Umbilical cord (tissue), 2 donors: ENCODE measurements around the gene INO80E. TPM values are rescaled to one million over a fixed set of nuclear protein-coding genes. Genes with fewer than 3 reads are reported as not detected.
A peak's percentile ranks its signal among the peaks of the same experiment; 100 is the strongest.
"Not testable (repeated sequence)": the region's sequence is repeated elsewhere in the genome, so short reads cannot be mapped to it uniquely, and the experiment has no call there.

Experiments
- DNase-seq: peaks from one replicate; pipeline ENCODE4 v3.0.0-alpha.2; 2015; ENCODE audit warnings: low spot score
- total RNA-seq: library from RNA; depleted of rRNA; stranded (reverse); fragments of >200 nt; gene quantifications from one replicate; pipeline ENCODE4 v1.2.3, GENCODE V29; 2014; ENCODE audit warnings: low replicate concordance; ENCODE audit not compliant: insufficient read depth

INO80E gene, protein sequence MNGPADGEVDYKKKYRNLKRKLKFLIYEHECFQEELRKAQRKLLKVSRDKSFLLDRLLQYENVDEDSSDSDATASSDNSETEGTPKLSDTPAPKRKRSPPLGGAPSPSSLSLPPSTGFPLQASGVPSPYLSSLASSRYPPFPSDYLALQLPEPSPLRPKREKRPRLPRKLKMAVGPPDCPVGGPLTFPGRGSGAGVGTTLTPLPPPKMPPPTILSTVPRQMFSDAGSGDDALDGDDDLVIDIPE
- total RNA-seq, result 8.9 TPM

DNA sequence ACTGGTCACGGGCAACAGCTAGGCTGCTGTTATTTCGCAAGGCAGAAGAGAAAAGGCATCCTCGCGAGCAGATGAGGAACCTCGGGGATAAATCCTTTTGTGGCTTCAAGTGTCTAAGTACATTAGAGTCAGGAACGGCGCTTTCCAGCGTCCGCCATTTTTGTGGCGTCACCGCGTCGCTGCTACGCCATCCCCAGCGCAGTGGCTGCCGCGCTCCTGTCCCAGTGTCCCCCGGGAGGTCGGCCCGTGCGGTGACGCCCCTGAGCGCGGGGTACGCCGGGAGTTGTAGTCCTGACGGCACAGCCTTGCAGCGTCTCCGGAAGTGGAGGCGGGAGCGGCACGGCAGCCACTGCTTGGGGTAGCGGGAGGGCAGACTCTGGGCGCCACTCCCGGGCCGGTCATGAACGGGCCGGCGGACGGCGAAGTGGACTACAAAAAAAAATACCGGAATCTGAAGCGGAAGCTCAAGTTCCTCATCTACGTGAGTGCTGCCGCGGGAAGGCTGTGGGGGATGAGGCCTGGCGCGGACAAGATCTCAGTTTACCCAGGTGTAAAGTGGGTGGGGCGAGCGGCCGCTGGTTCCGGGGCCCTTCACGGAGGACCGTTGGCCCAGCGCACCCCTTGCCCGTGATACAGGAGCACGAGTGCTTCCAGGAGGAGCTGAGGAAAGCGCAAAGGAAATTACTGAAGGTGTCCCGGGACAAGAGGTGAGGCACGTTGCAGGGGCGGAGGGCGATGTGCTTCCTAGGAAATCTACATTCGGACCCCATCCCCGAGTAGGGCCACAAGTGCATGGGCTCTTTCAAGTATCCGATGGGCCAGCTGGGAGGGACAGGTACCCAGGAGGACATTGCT is at the start of gene INO80E:
Gene INO80E (plus strand): TSS at position 331 of the 855 bp plus-strand sequence. CDS start 70 bp downstream, at position 401.
- peak; percentile 98 for DNase-seq

DNA sequence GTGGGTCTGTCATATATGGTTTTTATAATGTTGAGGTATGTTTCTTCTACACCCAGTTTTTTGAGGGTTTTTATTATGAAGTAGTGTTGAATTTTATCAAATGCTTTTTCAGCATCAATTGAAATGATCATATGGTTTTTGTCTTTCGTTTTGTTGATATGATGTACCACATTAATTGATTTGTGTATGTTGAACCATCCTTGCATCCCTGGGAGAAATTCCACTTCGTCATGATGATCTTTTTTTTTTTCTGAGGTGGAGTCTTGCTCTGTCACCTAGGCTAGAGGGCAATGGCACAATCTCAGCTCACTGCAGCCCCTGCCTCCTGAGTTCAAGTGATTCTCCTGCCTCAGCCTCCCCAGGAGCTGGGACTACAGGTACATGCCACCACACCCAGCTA is 48.1 kb upstream of the INO80E start:
- no peak for DNase-seq

DNA sequence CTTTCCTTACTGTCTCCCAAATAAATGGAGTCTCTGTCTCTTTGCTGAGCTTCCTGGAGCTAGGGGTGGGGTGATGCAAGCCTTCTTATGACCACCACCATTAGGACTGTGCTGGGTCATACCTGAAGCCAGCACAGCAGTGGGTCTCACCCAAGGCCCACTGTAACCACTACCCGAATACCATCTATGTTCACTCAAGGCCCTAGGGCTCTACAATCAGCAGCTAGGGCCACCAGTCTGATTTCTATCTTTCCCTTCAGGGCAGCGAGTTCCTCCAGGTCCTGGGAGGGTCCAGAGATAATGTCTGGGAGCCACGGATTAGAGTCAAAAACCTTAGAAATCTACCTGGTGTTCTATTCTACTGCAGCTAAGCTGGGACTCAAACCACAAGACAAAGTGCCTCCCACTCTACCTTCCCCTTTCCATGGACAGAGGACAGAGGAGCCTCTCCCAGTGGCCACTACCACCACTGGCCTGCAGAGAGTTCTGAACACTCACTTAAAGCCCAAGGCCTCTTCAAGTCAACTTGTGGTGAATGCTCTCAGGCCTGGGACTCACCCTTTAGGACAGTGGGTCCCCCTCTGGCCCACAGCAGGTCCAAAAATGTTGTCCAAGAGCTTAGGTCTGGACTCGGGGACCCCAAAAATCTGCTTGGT is 45.1 kb upstream of the INO80E start:
- no peak for DNase-seq

DNA sequence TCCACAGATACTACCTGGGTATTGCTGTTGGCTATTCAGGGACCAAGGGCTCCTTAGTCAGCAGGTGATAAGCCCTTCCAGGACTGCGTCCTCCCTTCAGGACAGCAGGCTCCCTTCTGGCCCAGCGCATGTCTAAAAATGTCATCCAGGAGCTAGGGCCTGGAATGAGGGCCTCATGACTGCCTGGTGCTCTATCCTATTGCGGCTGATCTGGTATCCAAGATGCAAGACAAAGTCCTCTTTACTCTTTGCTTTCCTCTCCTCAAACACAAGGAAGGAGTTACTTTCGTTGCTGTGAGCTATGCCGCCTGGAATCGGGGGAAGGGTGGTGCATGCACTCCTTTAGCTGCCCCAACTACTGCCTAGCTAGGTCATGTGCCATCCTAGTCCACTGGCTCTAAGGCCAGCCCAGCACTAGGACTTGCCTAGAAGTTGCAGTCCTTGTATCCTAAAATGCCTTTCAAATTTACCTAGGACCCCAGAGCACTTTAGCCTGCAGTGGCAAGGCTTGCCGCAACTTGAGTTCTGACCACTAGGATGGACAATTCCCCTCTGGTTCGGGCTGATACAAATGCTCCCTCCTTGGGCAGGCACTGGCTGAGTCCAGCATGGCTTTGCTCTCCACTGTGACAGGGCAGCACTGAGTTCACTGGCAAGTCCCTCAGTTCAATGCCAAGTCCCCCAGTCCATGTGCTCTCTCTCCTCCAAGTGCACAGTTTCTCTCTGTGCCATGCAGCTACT is 44.2 kb upstream of the INO80E start:
- DNase-seq, result no peak

DNA sequence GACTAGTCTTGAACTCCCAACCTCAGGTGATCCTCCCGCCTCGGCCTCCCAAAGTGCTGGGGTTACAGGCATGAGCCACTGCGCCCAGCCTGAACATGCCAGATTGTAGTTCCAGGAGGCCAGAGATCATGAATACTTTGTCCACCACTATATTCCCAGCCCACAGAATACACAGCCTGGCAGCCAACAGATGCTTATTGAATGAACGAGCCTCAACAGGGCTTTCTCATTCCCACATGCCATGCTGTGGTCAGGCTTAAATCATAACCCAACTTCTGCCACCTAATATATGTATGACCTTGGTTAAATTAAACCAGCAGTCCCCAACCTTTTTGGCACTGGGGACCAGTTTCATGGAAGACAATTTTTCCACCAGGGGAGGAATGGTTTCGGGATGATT is 37.3 kb upstream of the INO80E start:
- no peak for DNase-seq

DNA sequence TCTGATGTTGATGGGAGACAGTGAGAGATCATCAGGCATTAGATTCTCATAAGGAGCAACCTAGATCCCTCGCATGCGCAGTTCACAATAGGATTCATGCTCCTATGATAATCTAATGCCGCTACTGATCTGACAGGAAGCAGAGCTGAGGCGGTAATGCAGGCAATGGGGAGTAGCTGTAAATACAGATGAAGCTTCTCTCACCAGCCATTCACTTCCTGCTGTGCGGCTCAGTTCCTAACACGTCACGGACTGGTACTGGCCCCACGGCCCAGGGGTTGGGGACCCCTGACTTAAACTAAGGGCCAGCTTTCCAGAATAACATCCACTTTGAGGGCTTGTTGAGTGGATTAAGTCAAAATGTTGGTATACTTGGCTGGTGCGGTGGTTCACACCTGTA is 36.7 kb upstream of the INO80E start:
- no peak for DNase-seq

DNA sequence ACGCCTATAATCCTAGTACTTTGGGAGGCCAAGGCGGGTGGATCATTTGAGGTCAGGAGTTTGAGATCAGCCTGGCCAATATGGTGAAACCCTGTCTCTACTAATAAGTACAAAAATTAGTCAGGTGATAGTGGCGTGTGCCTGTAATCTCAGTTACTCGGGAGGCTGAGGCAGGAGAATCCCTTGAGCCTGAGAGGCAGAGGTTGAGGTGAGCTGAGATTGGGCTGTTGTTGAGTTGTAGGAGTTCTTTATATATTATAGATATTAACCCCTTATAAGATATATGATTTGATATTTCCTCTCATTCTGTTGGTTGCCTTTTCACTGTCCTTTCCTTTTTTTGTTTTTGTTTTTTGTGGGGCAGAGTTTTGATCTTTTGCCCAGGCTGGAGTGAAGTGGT is 36.2 kb upstream of the INO80E start:
- DNase-seq, result not testable (repeated sequence)

DNA sequence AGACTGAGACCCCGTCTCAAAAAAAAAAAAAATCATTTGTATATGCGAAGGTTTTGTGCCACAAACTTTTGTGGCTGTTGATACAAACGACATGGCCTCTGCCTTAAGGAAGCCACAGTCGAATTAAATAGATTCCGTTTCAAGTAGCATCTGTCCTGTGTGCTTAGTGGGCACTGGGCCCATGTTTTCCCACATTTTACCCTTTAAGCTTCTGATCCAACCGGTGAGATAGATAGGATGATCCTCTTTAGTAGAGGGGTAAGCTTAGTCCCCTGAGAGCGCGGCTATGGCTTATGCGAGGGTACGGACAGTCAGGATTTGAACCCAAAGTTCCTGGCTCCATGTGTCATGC is 34.9 kb upstream of the INO80E start:
- DNase-seq, result no peak

DNA sequence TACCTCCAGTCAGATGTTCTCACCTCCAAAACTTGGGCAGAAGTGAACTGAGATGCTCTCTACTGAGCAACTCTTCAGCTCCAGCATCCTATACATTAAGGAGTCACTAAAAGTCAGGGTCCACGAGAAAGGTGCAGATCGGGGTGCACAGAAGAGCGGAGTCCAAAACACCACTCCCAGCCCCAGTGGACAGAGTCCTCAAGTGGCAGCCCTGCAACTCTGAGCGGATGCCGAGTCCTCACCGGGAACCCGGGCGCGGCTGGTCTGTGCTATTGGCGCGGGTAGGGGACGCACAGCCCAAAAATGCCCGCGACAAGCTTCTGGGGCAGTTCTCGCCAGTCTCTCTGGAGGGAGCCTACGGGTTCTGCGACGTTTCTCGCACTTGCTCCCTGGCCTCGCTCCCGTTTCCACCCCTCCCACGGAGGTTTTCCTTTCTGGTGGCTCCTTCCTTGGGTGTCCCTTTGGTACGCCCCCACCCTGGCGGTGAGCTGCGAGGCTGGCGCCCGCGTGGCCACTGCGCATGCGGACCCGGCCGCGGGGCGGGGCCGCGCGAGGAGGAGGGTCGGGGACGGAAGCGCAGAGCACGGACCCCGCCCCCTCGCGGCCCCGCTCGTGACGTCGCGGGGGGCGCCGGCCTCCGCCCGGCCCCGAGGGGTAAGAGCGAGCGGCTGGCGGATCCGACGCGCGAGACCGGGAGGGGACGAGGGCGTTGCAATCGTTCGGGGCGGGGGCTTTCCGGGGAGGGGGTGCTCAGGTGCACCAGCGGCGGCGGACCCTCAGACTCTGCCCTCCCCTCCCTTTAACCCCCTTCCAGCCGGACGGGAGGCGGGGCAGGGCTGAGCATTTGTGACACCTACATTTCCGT is 34.3 kb upstream of the INO80E start, which contains the start of gene TMEM219:
Gene TMEM219 (plus strand): TSS at position 601 of the 865 bp plus-strand sequence. CDS start 1,065 bp downstream, outside the sequence.
- peak; percentile 96 for DNase-seq

DNA sequence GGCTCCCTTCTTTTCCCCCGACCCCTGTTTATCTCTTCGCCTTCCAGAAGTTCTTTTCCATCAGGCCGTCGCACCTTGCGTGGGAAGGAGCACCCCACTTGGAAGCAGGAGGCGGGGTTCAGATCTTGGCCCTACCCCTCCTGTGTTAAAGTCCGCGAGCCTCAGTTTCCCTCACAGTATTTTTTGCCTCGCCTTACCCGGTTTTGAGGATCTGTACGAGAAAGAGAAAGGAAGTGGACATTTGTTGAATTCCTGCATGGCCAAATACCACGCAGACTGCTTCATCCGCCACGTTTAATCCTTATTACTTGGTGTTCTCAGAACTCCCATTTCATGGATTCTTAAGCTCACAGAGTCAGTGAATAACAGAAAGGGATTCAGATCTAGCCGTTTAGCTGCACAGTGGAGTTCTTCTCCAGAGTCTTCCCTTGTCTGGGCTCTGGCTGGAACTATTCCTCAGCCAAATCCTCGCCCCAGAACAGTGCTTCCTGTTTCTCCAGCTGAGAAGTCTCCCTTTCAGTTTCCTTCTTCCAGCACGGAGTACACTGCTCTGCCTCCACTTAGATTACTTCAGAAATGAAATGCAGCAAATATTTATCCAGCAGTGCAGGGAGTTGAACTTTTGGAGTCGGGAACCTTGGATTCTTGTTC is 33.6 kb upstream of the INO80E start:
- DNase-seq, result peak; percentile 65

DNA sequence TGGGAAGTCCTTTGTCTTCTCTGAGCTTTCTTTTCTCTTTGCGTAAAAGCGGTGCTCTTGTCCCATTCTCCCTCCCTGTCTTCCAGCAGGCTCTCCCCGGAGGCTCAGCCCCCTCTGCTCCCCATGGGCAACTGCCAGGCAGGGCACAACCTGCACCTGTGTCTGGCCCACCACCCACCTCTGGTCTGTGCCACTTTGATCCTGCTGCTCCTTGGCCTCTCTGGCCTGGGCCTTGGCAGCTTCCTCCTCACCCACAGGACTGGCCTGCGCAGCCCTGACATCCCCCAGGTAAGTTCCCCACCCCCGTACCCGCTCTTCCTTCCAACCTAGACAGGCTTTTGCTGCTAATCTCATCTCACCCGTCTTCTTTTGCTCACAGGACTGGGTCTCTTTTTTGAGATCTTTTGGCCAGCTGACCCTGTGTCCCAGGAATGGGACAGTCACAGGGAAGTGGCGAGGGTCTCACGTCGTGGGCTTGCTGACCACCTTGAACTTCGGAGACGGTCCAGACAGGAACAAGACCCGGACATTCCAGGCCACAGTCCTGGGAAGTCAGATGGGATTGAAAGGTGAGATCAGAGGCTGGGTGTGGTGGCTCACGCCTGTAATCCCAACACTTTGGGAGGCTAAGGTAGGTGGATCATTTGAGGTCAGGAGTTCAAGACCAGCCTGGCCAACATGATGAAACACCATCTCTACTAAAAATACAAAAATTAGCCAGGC is 32.9 kb upstream of the INO80E start:
- no peak for DNase-seq

DNA sequence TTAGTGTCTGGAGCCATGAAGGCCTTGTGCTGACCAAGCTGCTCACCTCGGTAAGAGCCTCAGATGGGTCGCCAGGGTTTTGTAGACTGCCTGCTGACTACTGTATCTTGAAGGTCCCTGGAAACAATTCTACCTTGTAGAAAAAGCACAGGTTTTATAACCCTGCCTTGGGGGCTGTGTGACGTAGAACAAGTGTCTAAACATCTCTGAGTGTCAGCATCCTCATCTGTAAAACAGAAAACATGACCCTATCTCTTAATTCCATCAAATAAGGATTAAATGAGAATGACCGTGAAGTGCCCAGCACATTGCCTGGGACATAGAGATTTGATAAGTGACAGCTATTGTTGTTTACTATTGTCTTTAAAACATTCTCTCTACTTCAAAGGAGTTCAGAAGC is 27.8 kb upstream of the INO80E start:
- no peak for DNase-seq

DNA sequence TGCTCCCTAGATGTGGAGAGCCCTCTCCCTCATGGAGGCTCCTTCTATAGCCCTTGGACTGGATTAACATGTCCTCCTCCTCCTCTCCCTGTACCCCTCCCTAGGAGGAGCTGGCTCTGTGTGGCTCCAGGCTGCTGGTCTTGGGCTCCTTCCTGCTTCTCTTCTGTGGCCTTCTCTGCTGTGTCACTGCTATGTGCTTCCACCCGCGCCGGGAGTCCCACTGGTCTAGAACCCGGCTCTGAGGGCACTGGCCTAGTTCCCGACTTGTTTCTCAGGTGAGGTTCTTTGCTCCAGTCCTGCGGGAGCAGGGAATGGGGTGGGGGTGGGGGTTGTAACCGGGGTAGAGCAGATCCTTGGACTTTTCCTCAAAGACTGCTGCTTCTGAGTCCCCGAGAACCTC is 24.7 kb upstream of the INO80E start:
- no peak for DNase-seq

DNA sequence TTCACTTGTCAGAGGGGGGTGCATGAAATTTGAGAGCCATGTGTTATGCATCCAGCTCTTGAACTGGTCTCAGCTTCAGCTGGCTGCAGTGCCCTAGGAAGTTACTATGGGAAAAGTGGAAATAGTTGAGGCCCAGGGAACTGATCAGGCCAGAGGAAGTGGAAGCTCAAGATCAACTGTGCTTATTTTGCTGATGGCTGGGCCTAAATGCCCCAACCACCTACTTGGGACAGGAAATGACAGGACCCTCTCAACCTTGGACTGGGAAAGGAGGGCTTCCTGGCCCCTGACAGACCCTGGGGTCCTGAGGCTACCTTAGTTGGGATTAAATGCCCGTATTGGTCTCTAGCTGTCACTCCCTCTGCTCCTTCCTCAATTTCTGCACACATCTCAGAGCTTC is 23.5 kb upstream of the INO80E start:
- DNase-seq, result no peak

DNA sequence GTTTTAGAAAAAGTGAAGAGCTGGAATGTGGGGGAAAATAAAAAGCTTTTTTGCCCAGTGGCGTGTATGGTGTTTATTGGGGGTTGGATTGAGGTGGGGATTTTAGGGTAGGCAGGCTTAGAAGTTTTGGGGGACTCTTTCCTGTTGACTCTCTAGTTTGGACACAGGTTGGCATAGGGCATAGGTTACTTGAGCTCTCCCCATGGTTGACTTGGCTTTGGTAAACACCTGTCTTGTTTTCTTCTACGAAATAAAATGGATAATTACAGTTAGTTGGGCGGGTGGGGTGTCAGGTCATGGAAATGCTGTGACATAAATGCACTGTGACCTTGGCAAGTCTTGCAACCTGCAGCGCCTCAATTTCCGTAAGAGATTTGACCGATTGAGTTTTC is 23.1 kb upstream of the INO80E start:
- no peak for DNase-seq

DNA sequence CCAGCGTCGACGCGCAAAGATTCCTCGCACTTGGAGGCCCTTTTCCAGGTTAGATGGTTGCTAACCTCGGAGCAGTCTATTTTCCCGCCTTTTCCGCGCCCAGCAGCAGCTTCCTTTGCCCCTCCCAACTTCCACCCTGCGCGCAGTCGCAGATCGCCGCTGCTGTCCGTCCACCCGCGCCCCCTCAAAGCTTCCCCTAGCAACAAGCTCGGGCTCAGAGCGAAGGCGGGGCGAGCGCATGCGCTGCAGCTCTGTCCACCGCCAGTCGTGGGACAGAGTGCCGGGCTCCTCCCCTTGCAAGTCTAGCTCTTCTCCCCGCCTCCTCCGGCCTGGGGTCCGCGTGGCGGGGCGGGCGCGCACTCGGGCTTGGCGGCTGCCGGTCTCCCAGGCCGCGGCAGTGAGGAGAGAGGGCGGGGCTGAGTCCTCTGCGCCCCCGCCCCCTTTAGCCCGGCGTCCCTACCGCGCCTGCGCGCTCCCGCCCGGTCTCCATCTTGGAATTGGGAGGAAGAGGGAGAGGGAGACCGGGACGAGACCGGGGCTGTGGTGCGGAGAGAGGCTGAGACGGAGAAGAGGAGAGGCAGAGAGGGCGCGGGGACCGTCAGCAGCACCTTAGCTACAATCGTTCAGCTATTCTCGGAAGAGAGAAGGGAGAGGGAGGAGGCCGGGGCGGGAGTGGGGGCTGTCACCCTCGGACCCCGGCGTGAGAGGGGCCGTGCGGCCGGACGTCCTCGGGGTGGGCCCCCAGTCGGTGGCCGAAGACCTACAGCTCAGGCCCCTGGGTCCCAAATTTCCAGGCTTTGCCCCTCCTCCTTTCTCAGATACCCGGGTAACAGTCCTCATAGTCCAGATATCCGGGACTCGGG is 22.4 kb upstream of the INO80E start, which contains the start of gene TAOK2:
Gene TAOK2 (plus strand): TSS at position 485 of the 863 bp plus-strand sequence. CDS start 3,905 bp downstream, outside the sequence.
- peak; percentile 100 for DNase-seq

DNA sequence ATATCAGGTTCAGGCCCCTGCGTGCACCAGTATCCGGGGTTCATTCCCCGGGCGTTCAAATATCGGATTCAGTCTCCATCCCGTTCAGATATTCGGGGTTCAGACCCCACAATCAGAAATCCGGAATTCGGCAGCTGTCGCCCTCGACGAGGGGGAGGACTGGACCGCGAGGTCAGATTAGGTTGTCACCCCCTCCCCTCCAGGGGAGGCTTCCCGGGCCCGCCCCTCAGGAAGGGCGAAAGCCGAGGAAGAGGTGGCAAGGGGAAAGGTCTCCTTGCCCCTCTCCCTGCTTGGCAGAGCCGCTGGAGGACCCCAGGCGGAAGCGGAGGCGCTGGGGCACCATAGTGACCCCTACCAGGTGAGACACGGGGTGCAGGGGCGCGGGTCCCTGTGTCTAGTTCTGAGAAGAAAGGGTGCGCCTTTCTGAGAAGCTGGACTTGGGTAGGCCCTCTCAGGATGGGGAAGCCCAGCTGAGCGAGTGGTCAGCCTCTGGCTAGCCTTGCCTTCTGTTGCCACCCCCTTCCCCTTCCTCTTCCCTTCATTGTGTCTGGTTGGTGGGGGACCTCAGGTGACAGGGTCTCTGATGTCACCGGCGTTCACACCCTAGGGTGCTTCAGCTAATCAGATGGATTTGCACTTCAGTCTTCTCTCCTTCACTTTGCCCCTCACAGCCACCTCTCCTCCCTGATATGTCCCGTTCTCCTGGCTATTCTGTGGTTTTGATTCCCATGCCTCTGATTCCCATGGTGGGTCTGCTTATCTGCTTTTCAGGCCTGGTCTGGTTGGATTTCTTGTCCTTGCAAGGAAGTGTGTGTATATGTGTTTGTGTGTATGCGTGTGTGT is 21.5 kb upstream of the INO80E start:
- DNase-seq, result peak; percentile 44
